H1 (cell line): ENCODE data around the gene TAF3. TPM values are rescaled to one million over a fixed set of nuclear protein-coding genes. Genes with fewer than 3 reads are reported as not detected.

Experiments used
- CTCF ChIA-PET: fragments of 300-600 bp; sonication (Branson Sonifier 250); formaldehyde crosslinking; loops from one replicate; lab custom pipeline; 2021; ENCODE audit not compliant: partially characterized antibody; lab: Charles Lee
- POLR2A ChIA-PET: fragments of 300-600 bp; sonication (Branson Sonifier 250); formaldehyde crosslinking; loops from one replicate; lab custom pipeline; 2021; ENCODE audit warnings: inconsistent platforms; ENCODE audit not compliant: partially characterized antibody; lab: Charles Lee
- DNase-seq, 2 experiments: peaks; one replicate each; pipeline versions ENCODE4 v3.0.0 to v3.0.0-alpha.2; 2010 to 2022; ENCODE audit warnings: low spot score in 2 of 2, low read depth in 1 of 2, mixed read lengths in 1 of 2
- FAIRE-seq: peaks from 2 replicates; lab custom pipeline; 2011; peaks lifted over from hg19 to GRCh38; lab: Jason Lieb, UNC
- H2AFZ ChIP-seq: 2 replicates; pipeline ENCODE4 v1.8.1; 2012; ENCODE audit warnings: low read length, inconsistent platforms
- H2AK5ac ChIP-seq: 2 replicates; pipeline ENCODE4 v1.6.1; 2013; ENCODE audit warnings: low read depth, low read length
- H2BK120ac ChIP-seq: replicated peaks from 2 replicates; pipeline ENCODE3; 2013; ENCODE audit warnings: low read depth, low read length, inconsistent platforms
- H2BK12ac ChIP-seq: 2 replicates; pipeline ENCODE4 v1.6.1; 2013; ENCODE audit warnings: low read depth, low read length
- H2BK15ac ChIP-seq: 2 replicates; pipeline ENCODE4 v1.6.1; 2013; ENCODE audit warnings: low read length
- H2BK20ac ChIP-seq: 2 replicates; pipeline ENCODE4 v1.6.1; 2013; ENCODE audit warnings: low read length
- H2BK5ac ChIP-seq: 2 replicates; pipeline ENCODE4 v1.6.1; 2013; ENCODE audit warnings: low read depth, low read length
- H3K14ac ChIP-seq: 2 replicates; pipeline ENCODE4 v1.6.1; 2013; ENCODE audit warnings: inconsistent platforms; ENCODE audit not compliant: insufficient read length
- H3K18ac ChIP-seq: 2 replicates; pipeline ENCODE4 v1.6.1; 2013; ENCODE audit warnings: low read length; ENCODE audit errors: extremely low read depth
- H3K23ac ChIP-seq: 2 replicates; pipeline ENCODE4 v1.6.1; 2013; ENCODE audit warnings: inconsistent platforms; ENCODE audit not compliant: insufficient read length
- H3K23me2 ChIP-seq: 2 replicates; pipeline ENCODE4 v1.6.1; 2013; ENCODE audit warnings: low read depth, low read length
- H3K27ac ChIP-seq: 2 replicates; pipeline ENCODE4 v1.6.1; 2011; ENCODE audit warnings: low read depth, low read length, inconsistent platforms
- H3K27me3 ChIP-seq, 4 experiments: replicated peaks in 1 of 4; 1 replicate in 1 of 4; 2 replicates in 3 of 4; pipeline versions ENCODE4 v1.6.1 to v1.8.1; 2011 to 2013; ENCODE audit warnings: low read length in 3 of 4, mild to moderate bottlenecking in 3 of 4, inconsistent platforms in 2 of 4, mixed read lengths in 2 of 4, moderate library complexity in 1 of 4; ENCODE audit not compliant: control insufficient read depth in 3 of 4, insufficient read depth in 3 of 4; ENCODE audit errors: extremely low read depth in 1 of 4
- H3K36me3 ChIP-seq, 4 experiments: 2 replicates each; pipeline versions ENCODE4 v1.6.1 to v1.8.1; 2011 to 2013; ENCODE audit warnings: mild to moderate bottlenecking in 4 of 4, low read length in 3 of 4, moderate library complexity in 2 of 4, control low read depth in 1 of 4, inconsistent platforms in 1 of 4; ENCODE audit not compliant: insufficient read depth in 4 of 4, control insufficient read depth in 2 of 4
- H3K4ac ChIP-seq: replicated peaks from 2 replicates; pipeline ENCODE3; 2013; ENCODE audit warnings: low read length, low read depth, mixed read lengths, inconsistent platforms; ENCODE audit not compliant: insufficient read length
- H3K4me1 ChIP-seq, 4 experiments: replicated peaks in 1 of 4; 1 replicate in 1 of 4; 2 replicates in 3 of 4; pipeline versions ENCODE4 v1.6.1 to v1.8.1; 2011 to 2013; ENCODE audit warnings: low read length in 3 of 4, inconsistent platforms in 2 of 4, mixed read lengths in 1 of 4; ENCODE audit not compliant: insufficient read depth in 4 of 4, control insufficient read depth in 3 of 4
- H3K4me2 ChIP-seq, 2 experiments: 2 replicates each; pipeline versions ENCODE4 v1.6.1 to v1.8.1; 2011 to 2013; ENCODE audit warnings: low read depth in 2 of 2, low read length in 2 of 2, control low read depth in 1 of 2, inconsistent platforms in 1 of 2, mild to moderate bottlenecking in 1 of 2; ENCODE audit not compliant: insufficient read depth in 1 of 2
- H3K4me3 ChIP-seq, 4 experiments: fragments of 200-600, 300-600 bp in 1 of 4; sonication (generic), shearing (Covaris generic), sonication (Bioruptor Twin) in 1 of 4; 2 replicates each; pipeline versions ENCODE4 v1.5.1 to v1.8.1; 2011 to 2016; ENCODE audit warnings: low read length in 4 of 4, low read depth in 3 of 4, control low read depth in 2 of 4, inconsistent platforms in 2 of 4, mild to moderate bottlenecking in 2 of 4, mixed read lengths in 1 of 4, moderate library complexity in 1 of 4; ENCODE audit not compliant: insufficient read depth in 2 of 4; ENCODE audit errors: extremely low read depth in 1 of 4
- H3K56ac ChIP-seq: replicated peaks from 2 replicates; pipeline ENCODE3; 2013; ENCODE audit warnings: low read depth, mild to moderate bottlenecking, mixed read lengths, low read length, inconsistent platforms; ENCODE audit not compliant: insufficient read length
- H3K79me1 ChIP-seq: 2 replicates; pipeline ENCODE4 v1.6.1; 2013; ENCODE audit warnings: low read depth, low read length, control low read depth
- H3K79me2 ChIP-seq, 2 experiments: 2 replicates each; pipeline versions ENCODE4 v1.6.1 to v1.8.1; 2012 to 2013; ENCODE audit warnings: low read length in 2 of 2, mild to moderate bottlenecking in 2 of 2, inconsistent platforms in 1 of 2; ENCODE audit not compliant: insufficient read depth in 2 of 2, control insufficient read depth in 1 of 2
- H3K9ac ChIP-seq, 4 experiments: replicated peaks in 1 of 4; 1 replicate in 1 of 4; 2 replicates in 3 of 4; pipeline versions ENCODE4 v1.6.1 to v1.8.1; 2011 to 2013; ENCODE audit warnings: low read depth in 3 of 4, low read length in 3 of 4, control low read depth in 2 of 4, mild to moderate bottlenecking in 2 of 4, moderate library complexity in 2 of 4, inconsistent platforms in 1 of 4; ENCODE audit errors: extremely low read depth in 1 of 4
- H3K9me3 ChIP-seq, 2 experiments: 2 replicates each; pipeline versions ENCODE4 v1.6.1 to v1.8.1; 2012 to 2013; ENCODE audit warnings: mild to moderate bottlenecking in 2 of 2, moderate library complexity in 2 of 2, control low read depth in 1 of 2, inconsistent platforms in 1 of 2, low read depth in 1 of 2, low read length in 1 of 2, mixed read lengths in 1 of 2; ENCODE audit not compliant: insufficient read depth in 2 of 2
- H4K20me1 ChIP-seq, 2 experiments: replicated peaks in 1 of 2; 2 replicates each; pipeline versions ENCODE3 to v1.8.1; 2011 to 2013; ENCODE audit warnings: inconsistent platforms in 2 of 2, low read length in 2 of 2, mild to moderate bottlenecking in 1 of 2; ENCODE audit not compliant: insufficient read depth in 2 of 2, control insufficient read depth in 1 of 2
- H4K5ac ChIP-seq: 2 replicates; pipeline ENCODE4 v1.6.1; 2013; ENCODE audit warnings: low read length, low read depth, mixed read lengths, inconsistent platforms; ENCODE audit not compliant: insufficient read length
- H4K8ac ChIP-seq: 2 replicates; pipeline ENCODE4 v1.8.0; 2013; ENCODE audit warnings: mild to moderate bottlenecking, moderate library complexity, low read length, inconsistent platforms; ENCODE audit not compliant: insufficient read depth; ENCODE audit errors: extremely low read depth
- H4K91ac ChIP-seq: replicated peaks from 2 replicates; pipeline ENCODE3; 2013; ENCODE audit warnings: low read length, mixed read lengths, inconsistent platforms; ENCODE audit not compliant: insufficient read length
- ATF2 ChIP-seq: IDR thresholded peaks from 2 replicates; pipeline ENCODE4 v1.6.1; 2012; ENCODE audit warnings: low read length, inconsistent platforms
- BRCA1 ChIP-seq: IDR thresholded peaks from 2 replicates; pipeline ENCODE4 v1.6.1; 2012; ENCODE audit warnings: low read depth, low read length, improper control_type of control experiment
- CEBPB ChIP-seq: IDR thresholded peaks from 2 replicates; pipeline ENCODE4 v1.6.1; 2012; ENCODE audit warnings: low read depth, low read length
- EP300 ChIP-seq, 2 experiments: IDR thresholded peaks; 1 replicate in 1 of 2; 2 replicates in 1 of 2; pipeline ENCODE4 v1.6.1; 2011 to 2012; ENCODE audit warnings: low read depth in 2 of 2, low read length in 2 of 2, mild to moderate bottlenecking in 2 of 2, borderline replicate concordance in 1 of 2, inconsistent platforms in 1 of 2, moderate library complexity in 1 of 2
- GTF2F1 ChIP-seq: IDR thresholded peaks from 2 replicates; pipeline ENCODE4 v1.6.1; 2012; ENCODE audit warnings: low read depth, low read length, improper control_type of control experiment, borderline replicate concordance
- JUND ChIP-seq: IDR thresholded peaks from 2 replicates; pipeline ENCODE4 v1.6.1; 2011; ENCODE audit warnings: mild to moderate bottlenecking, improper control_type of control experiment, low read length
- NANOG ChIP-seq: IDR thresholded peaks from 2 replicates; pipeline ENCODE4 v1.6.1; 2011; ENCODE audit warnings: low read length, low read depth, mild to moderate bottlenecking, inconsistent platforms; ENCODE audit not compliant: insufficient read depth, poor library complexity, severe bottlenecking
- SP4 ChIP-seq: IDR thresholded peaks from 2 replicates; pipeline ENCODE4 v1.6.1; 2012; ENCODE audit warnings: low read length, inconsistent platforms
- TBP ChIP-seq: IDR thresholded peaks from 2 replicates; pipeline ENCODE4 v1.6.1; 2011; ENCODE audit warnings: low read depth, low read length, improper control_type of control experiment
- WGBS, 2 experiments: shearing (Covaris generic) in 1 of 2; methylation state at CpG; one replicate each; pipeline versions ENCODE4 v1.1.6 to v1.1.7; 2013 to 2015; ENCODE audit warnings: low lambda C conversion rate in 2 of 2, mixed read lengths in 2 of 2, inconsistent platforms in 1 of 2, low coverage in 1 of 2, missing lambda C conversion rate in 1 of 2; ENCODE audit not compliant: insufficient replicate concordance in 2 of 2, insufficient coverage in 1 of 2, insufficient read length in 1 of 2; ENCODE audit errors: extremely low coverage in 1 of 2, missing lambda C conversion rate in 1 of 2; 5-methylcytosine and 5-hydroxymethylcytosine counted together
- polyA plus RNA-seq, 7 experiments: library from polyadenylated mRNA; depleted of rRNA in 3 of 7; stranded (reverse) in 5 of 7; unstranded in 2 of 7; fragments of >200 nt in 5 of 7; fragments of 200-250 nt in 2 of 7; gene quantifications; 1 replicate in 5 of 7; 2 replicates in 1 of 7; 4 replicates in 1 of 7; pipeline versions ENCODE4 v1.2.1 to v1.2.3, GENCODE V29; 2011 to 2013; ENCODE audit warnings: missing spikeins in 2 of 7, mixed read lengths in 2 of 7
- total RNA-seq: library from RNA; stranded (reverse); fragmentation: NEBNext Ultra II Directional; extraction: Animal tissue kit (Norgen Biotek cat#: 25700); gene quantifications from 2 replicates; pipeline ENCODE4 v1.2.1, GENCODE V29; 2021
- TF ChIP-seq, protein P1 (sequence below): IDR thresholded peaks from 2 replicates; pipeline ENCODE4 v1.6.1; 2011; ENCODE audit warnings: low read length, improper control_type of control experiment
- TF ChIP-seq, protein P2 (sequence below): IDR thresholded peaks from 2 replicates; pipeline ENCODE4 v1.6.1; 2012; ENCODE audit warnings: inconsistent platforms

TAF3 gene
- total and polyA plus RNA-seq, 2 of the 8 experiments (the other 6 are each of a cell fraction or from before 2014, with no cell fraction given) = 1.5 to 11.2 TPM

GRCh38 chr10:7969623-7970022 is 151.3 kb downstream of the TAF3 start:
- Histone ChIP-seq H2BK15ac (no peak overlapping the region), H3K18ac (no peak overlapping the region), H3K79me2 (no peaks in the 10 kb centered on the region), H3K36me3 (peaks cover 0 to 3% (median 0%) of the 10 kb centered on the region in 4 experiments; a peak in 2 of 8 replicates), H3K9me3 (no peaks in the 10 kb centered on the region), H3K79me1 (no peaks in the 10 kb centered on the region), H2AFZ (no peak overlapping the region), H4K20me1 (no peaks in the 10 kb centered on the region), H2BK20ac (no peak overlapping the region), H3K4me1 (no peaks in the 10 kb centered on the region), H3K4ac (no peak overlapping the region), H4K5ac (no peak overlapping the region), H3K27me3 (peaks cover 0 to 1% (median 0%) of the 10 kb centered on the region in 4 experiments; a peak in 1 of 7 replicates), H3K23me2 (no peaks in the 10 kb centered on the region), H2AK5ac (no peak overlapping the region), H3K56ac (no peak overlapping the region), H3K9ac (no peak overlapping the region), H2BK120ac (no peak overlapping the region), H4K91ac (no peak overlapping the region), H4K8ac (no peak overlapping the region), H3K4me3 (no peak overlapping the region), H3K4me2 (no peak overlapping the region), H3K23ac (no peak overlapping the region), H2BK12ac (no peak overlapping the region), H3K27ac (no peak overlapping the region), H3K14ac (no peak overlapping the region), H2BK5ac (no peak overlapping the region)
- DNase-seq (no peak), FAIRE-seq (no peak)
- POLR2A ChIA-PET = no interaction called here
- CTCF ChIA-PET = no interaction called here
- WGBS, 2 experiments = 76% methylated on average over 6 of the region's 6 CpGs; no CpG with 5 or more reads in 1 of the 2 experiments
- TF ChIP-seq EP300 (IDR thresholded peaks at IDR 0.05; ENCODE audit: borderline replicate concordance in 1 of 2, low read depth in 2 of 2, low read length in 2 of 2) (no peak), CEBPB (no peak), TBP (no peak), JUND (no peak), GTF2F1 (no peak), SP4 (no peak), BRCA1 (no peak), ATF2 (no peak), NANOG (no peak)
- TF ChIP-seq, protein P1, sequence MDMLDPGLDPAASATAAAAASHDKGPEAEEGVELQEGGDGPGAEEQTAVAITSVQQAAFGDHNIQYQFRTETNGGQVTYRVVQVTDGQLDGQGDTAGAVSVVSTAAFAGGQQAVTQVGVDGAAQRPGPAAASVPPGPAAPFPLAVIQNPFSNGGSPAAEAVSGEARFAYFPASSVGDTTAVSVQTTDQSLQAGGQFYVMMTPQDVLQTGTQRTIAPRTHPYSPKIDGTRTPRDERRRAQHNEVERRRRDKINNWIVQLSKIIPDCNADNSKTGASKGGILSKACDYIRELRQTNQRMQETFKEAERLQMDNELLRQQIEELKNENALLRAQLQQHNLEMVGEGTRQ = no peak
- TF ChIP-seq, protein P2, sequence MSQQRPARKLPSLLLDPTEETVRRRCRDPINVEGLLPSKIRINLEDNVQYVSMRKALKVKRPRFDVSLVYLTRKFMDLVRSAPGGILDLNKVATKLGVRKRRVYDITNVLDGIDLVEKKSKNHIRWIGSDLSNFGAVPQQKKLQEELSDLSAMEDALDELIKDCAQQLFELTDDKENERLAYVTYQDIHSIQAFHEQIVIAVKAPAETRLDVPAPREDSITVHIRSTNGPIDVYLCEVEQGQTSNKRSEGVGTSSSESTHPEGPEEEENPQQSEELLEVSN = no peak
